ENCODE data around the gene NSG2. TPM values are rescaled to one million over a fixed set of nuclear protein-coding genes. Genes with fewer than 3 reads are reported as not detected.

The NSG2 gene
- total RNA-seq, 1 donor: not detected

DNA sequence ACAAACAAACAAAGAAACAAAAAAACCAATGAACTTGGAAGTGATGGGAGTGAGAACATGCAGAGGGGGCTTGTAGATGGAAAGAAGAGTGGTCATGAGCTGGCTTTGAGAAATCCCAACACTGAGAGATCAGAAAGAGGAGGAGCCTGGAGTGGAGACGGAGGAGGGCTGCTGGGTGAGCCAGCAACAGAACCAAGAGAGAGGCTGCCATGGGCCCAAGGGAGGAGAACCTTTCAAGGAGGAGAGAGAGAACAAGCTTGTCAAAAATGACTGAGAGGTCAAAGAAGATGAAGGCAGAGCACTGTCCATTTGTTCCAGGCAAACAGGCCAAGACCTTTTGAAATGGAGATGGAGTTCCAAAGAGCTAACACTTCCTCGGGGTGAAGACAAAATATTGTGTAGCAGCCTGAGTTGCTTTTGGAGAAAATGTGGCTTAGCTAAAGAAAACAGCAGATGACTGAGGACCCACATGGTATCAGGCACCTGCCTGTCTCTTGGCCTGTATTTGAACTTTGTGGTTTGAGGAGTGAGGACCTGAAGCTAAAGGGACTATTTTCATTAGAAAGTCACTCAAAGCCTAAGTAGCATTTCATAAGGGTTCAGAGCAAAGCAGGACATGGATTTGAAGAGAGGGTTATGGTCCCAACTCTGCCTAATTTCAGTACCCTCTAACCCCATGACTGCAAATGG is 13.1 kb downstream of the NSG2 start:
- DNase-seq (ENCODE audit: low read depth in 2 of 3, low spot score in 2 of 3): no peak

DNA sequence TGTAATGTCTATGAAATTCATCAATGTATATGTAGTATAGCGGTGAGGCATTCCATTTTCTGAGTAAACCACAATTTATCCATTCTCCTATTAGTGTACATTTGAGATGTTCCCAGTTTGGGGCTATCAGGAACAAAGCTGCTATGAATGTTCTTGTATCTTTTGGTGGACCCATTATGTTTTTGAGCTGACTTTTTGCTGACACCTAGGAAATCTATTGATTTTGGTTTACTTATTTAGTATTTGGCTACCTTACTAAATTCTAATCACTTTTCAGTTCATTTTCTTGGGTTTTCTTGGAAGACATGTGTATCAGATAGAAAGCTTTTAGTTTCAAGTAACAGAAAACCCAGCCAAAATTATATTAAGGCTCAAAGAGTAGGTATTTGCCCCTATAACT is 13.7 kb downstream of the NSG2 start:
- DNase-seq (ENCODE audit: low read depth in 2 of 3, low spot score in 2 of 3): no peak

DNA sequence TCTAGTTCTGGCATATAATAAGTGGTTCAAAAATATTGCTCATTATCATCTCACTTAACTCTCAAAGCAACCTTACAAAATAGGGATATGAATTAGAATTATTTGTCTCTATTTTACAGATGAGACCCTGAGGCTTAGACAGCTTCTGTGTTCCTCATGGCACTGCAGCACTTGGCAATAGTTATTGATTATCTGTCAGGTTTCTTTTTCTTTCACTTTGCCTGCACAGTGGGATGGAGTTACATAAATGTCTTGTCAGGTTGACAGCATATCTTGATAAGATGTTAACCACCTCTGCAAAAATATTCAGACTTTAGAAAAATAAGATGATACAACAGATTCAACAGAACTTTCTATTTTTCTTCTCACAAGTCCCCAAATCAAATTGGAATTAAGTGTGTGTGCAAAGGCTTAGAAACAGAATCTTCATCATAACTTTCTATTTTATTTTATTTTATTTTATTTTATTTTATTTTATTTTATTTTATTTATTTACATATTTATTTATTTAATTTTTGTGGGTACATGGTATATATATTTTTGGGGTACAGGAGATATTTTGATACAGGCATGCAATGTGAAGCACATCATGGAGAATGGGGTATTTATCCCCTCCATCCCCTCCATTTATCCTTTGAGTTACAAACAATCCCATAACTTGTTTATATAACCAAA is 17.7 kb downstream of the NSG2 start:
- DNase-seq (ENCODE audit: low read depth in 2 of 3, low spot score in 2 of 3): no peak

DNA sequence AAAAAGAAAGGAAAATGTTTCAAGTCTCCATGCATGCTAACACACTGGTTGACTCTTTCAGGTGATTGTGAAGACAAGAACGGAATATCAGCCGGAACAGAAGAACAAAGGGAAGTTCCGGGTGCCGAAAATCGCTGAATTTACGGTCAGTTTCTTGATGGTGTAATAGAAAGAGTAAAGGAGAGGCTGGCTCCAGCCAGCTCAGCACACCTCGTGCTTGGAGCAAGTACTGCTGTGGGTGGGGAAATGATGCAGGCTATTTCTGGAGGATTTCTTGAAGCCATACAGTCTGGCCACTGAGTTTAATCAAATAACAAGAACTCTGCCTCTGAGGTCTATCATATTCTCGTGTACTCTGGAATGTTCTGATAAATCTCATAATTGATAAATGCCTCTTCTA is 18.7 kb downstream of the NSG2 start:
- no peak for DNase-seq (ENCODE audit: low read depth in 2 of 3, low spot score in 2 of 3)

DNA sequence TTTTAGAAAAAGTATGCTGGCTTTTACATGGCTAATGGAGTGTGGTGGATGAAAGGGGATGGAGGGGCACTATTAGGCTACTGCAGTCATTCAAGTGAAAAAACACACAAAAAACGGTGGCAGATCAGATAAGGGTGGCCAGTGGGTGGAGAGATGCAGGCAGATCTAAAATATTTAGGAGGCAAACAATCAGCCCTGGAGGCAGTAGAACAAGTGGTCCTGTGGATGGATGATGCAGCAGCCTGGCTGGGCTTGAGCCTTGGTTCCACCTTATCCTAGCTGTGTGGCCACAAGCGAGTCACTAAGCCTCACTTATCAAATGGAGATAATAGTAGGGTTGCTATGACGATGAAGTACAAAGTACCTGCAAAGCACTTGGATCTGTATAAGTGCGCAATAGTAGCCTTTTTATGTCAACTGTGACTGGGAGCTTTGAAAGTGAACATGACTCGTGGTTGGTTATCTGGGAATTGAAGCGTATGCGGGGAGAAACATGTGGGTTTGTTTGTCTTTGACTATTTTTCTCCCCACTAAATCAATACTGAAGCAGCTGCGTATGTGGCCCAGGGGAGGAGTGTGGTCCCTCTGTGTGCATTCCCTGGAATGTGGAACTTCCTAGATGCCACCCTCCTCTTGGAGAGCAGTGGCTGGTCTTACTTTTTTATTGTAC is 20.2 kb downstream of the NSG2 start:
- DNase-seq (ENCODE audit: low read depth in 2 of 3, low spot score in 2 of 3): no peak

DNA sequence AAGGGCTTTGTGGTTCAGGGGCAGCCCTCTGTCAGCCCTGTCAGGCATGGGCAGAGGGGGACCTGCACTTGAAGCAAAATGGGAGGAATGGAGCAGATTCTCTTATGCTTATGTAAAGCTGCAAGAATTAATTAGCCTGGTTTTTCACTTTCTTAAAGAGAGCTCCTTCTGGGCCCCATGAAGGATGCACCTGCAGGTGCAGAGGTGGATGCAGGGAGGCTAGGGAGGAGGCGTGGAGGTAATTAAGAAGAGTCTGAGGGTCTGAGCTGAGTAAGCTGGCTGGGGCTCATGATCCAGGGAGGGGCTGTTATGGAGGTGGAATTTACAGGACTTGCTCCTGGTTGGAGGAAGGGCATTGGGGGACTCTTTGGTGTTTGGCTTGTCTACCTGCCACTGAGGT is 22.0 kb downstream of the NSG2 start:
- no peak for DNase-seq (ENCODE audit: low read depth in 2 of 3, low spot score in 2 of 3)

DNA sequence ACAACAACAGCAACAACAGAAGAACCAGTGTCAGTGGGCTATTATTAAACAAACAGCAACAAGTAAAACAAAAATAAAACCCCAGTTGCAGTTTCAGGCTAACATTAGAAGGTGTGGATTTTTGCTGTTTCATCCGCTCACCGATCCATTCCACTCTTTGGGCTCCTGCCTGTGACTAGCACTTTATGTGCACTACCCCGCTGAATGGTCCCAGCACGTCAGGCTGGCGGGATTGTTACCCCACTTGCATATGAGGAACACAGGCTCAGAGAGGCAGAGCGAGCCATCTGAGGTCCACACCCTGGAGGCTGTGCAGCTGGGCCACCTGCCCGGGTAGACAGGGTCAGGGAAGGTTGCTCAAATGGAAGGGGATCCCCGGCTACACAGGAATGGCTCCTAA is 26.0 kb downstream of the NSG2 start:
- DNase-seq (ENCODE audit: low read depth in 2 of 3, low spot score in 2 of 3): no peak

DNA sequence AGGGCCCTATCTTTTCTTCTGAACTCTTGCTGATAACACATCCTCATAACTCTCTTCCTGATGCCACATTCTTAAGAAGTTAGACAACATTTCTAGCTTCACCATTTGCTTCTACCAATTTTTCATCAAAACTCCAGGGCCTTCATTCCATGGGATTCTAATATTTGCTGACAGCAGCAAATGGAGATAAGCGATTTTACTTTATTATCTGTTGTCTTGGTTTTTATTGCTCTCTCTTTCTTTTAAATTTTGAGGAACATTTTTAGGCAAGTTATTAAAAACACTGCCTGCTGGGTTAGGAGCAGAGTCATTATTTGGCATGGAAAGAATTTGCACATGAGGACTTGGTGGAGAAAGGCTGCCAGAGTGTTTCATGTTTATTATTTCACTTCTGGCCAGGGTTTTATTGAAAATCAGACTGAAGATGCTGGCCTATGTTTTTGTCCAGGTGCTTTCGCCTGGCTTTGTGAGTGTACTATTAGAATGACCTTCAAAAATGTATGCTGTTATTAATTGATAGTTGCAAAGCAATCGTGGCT is 27.7 kb downstream of the NSG2 start:
- DNase-seq (ENCODE audit: low read depth in 2 of 3, low spot score in 2 of 3): no peak

DNA sequence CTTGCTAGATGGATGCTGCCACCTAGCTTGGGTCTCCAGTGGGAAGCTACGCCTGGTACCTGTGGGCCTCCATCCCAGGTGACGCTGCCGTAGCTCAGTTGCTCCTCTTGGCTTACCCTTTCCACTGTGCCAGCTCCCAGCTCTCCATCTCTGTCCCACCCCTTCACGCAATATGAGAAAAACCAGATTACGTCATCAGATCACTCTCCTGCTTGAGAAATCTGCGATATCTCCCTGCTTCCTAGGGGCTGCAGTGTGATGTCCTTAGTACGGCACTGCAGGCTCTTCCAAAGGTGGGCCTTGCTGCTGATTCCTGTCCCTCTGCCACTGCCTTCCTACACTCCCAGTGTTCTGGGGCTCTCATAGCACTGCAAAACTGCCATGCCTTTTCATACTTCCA is 28.9 kb downstream of the NSG2 start:
- no peak for DNase-seq (ENCODE audit: low read depth in 2 of 3, low spot score in 2 of 3)

DNA sequence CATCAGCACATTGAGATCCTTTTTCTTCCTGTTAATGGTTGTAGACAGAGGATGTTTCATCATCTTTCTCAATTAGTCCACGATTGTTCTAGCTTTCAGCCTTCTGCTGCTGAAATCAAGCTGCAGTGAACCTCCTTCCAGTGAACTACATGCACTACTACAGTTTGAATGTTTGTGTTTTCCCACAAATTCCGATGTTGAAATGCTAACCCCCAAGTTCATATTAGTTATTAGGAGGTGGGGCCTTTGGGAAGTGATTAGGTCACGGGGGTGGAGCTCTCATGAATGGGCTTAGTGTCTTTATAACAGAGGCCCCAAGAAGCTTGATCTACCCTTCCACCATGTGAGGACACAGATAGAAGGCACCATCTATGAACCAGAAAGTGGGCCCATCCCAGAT is 32.9 kb downstream of the NSG2 start:
- no peak for DNase-seq (ENCODE audit: low read depth in 2 of 3, low spot score in 2 of 3)

DNA sequence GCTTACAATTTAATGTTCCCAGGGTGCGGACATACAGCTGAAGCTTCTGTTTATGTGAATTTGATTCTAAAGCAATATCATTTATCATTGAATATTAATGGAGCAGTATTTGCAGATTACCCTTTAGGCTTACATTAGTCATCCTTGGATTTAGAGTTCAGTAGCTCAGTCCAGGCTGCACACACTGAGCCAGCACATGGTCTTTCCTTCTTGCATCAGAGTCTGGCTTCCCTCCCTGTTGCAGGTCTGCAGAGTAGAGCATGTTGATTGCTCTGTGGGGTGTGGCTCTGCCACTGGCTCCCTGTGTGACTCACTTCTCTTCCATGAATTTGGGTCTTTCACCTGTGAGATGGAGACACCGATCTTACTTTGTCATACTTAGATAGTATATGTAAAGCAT is 36.8 kb downstream of the NSG2 start:
- no peak for DNase-seq (ENCODE audit: low read depth in 2 of 3, low spot score in 2 of 3)

DNA sequence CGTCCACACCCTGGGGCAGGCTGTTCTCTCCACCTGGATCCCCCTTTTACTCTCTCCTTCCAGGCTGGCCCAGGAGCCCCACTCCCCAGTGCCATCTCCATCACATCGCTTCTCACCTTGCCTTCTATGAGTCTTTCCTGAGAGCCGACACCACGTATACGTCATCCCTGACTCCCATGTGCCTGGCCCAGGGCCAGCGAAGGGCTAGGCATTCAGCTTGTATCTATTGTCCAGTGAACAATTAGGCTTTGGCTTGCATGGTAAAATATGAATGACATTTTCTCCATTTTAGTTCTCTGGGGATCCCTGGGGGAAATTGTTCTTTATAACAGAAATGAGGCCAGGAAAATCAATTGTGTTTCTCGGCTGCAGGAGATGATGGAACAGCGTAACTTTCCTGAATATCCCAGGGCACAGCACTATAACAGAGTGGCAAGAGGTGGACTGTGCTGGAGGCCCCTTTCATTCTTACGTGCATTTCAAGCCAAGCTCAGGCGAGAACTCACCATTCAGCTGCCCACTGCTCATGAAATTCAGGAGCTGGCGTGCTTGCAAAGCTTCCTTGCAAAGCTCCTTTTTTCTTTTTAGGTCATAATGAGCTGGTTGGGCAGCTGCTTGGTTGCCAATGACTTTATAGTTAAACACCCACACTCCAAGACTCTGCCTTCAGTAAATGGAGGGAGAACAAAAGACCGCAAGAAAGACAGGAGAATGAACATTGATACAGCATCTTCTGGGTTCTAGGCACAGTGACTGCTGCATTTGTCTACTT is 37.7 kb downstream of the NSG2 start:
- no peak for DNase-seq (ENCODE audit: low read depth in 2 of 3, low spot score in 2 of 3)

DNA sequence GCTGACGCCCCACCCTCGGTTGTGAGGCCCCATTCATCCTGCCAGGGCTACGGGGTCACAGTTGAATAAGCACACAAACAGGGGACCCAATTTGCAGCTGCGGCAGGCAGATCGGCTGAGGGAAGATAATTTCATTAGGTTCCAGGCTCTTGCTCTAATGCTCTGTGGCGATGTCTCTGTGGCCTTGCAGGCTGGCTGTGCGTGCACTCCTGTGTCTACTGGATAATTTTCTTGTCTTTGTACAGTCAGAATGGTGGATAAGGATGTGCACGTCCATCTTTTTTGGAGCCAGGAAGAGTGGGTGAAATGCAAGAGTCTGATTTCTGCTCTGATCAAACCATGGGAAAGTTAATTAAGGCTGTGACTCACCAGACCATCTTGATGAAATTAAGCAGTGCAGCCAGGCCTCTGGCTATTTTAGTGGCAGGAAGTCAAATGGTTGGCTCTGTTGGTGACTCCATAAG is 39.2 kb downstream of the NSG2 start:
- DNase-seq (ENCODE audit: low read depth in 2 of 3, low spot score in 2 of 3): no peak

DNA sequence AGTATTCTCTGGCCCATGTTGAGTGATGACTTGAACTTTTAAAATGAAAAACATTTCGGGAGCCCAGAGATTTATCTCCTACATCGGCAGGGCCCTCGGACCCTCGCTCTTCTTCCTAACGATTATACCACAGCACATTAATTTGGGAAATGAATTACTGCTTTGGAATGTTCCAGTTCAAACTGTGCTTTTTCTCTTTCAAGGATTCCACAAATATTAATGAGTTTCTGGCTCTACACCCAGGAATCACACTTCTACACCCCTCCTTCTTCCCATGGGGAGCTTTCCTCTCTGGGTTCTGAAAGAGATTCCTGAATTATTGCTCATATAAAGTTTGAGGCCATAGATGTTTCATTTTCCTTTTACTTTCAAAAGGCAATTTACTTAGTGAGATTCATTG is 41.2 kb downstream of the NSG2 start:
- no peak for DNase-seq (ENCODE audit: low read depth in 2 of 3, low spot score in 2 of 3)

DNA sequence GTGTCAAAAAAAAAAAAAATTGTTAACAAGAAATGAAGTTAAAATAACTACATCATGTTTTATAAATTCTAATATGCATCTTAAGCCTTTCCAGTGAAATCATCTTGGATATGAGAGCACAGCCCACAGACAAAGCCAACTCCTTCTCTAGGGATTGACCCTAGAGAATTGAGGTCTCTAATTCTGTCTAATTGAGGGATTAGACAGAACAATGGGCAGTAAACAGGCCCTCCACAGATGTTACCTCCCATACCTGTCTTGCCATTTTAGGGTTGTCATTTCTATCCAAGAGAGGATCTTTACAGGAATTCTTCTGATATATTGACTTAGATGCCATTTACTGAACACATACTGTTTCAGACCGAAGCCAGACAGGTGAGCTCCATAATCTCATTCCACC is 42.3 kb downstream of the NSG2 start:
- DNase-seq (ENCODE audit: low read depth in 2 of 3, low spot score in 2 of 3): no peak

DNA sequence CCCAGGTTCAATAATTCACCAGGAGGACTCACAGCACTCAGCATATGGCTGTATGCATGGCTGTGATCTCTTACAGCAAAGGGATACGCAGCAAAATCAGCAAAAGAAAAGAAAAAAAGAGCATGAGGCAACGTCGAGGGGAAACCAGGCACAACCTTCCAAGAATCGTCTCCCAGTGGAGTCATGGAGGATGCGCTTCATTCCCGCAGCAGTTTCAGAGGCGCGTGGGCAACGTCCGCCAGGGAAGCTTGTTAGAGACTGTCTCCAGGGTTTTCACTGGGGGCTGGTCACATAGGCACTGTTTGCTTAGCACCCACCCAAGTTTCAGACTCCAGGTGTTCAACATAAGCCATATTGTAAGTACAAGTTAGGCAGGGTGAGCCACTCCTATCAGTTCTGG is 44.6 kb downstream of the NSG2 start:
- DNase-seq (ENCODE audit: low read depth in 2 of 3, low spot score in 2 of 3): no peak

DNA sequence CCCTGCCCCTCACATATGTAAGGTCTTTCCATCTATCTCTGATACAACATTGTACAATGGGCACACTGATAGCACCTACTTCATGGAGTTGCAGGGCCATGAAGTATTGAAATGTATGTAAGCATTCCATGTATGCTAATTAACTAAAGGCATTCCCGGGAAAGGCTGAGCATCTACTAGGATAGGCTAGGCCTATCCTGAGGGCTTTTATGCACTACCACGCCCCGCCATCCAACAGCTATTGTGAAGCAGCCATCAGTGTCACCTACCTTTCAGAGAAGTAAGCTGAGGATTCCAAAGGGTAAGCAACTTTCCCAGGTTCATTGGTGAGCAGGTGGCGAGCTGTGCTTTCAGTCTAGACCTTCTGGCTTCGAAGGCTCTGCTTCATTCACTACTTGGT is 47.6 kb downstream of the NSG2 start:
- DNase-seq (ENCODE audit: low read depth in 2 of 3, low spot score in 2 of 3): no peak

DNA sequence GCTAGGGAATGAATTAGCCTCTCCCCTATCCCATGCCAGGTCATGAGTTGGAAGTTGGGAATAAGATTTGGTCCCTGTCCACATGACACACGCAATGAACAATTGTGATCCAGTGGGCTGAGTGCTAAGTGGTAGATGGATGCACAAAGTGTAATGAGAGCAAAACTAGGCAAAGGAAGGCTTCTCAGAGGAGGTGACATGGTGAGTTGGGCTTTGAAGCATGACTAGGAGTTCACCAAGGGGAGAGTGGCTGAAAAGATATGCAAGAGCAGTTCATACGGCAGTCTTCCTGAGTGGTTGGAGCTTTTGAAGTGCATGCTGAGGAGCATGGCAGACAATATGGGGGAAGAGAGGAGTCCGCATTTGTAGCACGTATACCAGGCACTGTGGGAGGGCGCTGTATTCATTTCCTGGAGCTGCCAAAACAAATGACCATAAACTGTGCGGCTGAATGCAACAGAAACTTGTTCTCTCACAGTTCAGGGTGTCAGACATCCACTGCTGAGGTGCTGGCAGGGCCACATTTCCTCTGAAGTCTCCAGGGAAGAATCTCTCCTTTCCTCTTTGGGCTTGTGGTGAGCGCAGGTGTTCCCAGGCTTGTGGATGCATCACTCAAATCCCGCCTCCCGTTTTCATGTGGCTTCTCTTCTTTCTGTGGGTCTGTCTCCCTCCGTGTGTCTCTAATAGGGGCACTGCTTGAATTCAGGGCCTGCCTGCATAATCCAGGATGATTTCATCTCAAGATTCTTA is 49.5 kb downstream of the NSG2 start:
- DNase-seq (ENCODE audit: low read depth in 2 of 3, low spot score in 2 of 3): no peak

DNA sequence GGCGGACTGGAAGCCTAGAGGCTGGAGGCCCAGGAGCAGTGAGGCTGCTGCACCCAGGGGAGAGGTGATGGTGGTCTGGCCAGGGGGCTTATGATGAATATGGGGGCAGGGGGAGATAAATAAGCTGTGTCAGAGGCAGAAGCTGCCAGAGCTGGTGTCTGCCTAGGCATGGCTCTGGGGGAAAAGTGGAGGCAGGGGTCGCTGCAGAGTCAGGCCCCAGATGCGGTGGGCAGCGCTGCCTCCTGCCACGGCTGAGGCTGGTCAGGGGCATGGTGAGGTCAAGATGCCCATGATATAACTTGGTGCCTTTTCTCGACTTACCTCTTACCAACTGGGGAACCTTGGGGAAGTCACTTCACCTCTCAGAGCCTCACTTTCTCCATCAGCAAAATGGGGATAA is 51.1 kb downstream of the NSG2 start:
- no peak for DNase-seq (ENCODE audit: low read depth in 2 of 3, low spot score in 2 of 3)

DNA sequence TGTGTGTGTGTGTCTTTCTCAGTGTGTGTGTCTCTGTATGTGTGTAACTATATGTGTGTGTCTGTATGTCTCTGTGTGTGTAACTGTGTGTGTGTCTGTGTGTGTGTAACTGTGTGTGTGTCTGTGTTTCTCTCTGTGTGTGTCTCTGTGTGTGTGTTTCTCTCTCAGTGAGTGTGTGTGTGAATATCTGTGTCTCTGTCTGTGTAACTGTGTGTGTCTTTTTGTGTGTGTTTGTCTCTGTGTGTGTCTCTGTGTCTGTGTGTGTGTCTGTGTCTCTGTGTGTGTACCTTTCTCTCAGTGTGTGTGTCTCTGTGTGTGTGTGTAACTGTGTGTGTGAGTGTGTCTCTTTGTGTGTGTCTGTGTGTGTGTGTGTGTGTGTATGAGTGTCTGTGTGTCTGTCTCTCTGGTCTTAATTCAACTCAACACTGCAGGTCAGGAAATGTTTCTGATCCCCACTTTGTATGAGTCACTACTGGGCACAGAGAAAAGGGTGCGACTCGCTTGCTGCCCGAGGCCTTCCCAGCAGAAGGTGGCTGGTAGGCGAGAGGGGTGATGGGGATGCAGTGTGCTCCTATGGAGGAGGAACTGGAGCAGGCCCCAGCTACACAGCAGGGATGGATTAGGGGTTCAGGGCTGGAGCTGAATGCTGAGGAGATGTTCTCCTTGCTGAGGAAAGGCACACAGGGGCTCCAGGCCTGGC is 52.1 kb downstream of the NSG2 start:
- DNase-seq (ENCODE audit: low read depth in 2 of 3, low spot score in 2 of 3): no peak
